ENCODE results near the gene ZFPL1. TPM values are rescaled to one million over a fixed set of nuclear protein-coding genes. Genes with fewer than 3 reads are reported as not detected.
A peak's percentile ranks its signal among the peaks of the same experiment; 100 is the strongest.

The ZFPL1 gene
- 10 to 100 TPM; 35.7 to 42.0 (median 40.6) TPM for total RNA-seq

GRCh38 chr11:65083834-65084597 is at the start of gene ZFPL1, which contains the start of gene CDCA5:
ZFPL1 (plus strand) TSS chr11:65084222; CDS start chr11:65084699, 477 bp downstream.
CDCA5 (minus strand) TSS chr11:65084040; CDS start chr11:65083978, 62 bp downstream.
- peak within 1 kb of the TSS; percentile 71 to 95 (median 81) for H3K4me3 ChIP-seq
- peak within 1 kb of the TSS; percentile 90 to 98 (median 91) for H3K27ac ChIP-seq
- H3K4me1 ChIP-seq = peaks cover 12 to 18% of the 10 kb centered on the region in 2 donors
- intact Hi-C loops (cut with DNase I; ENCODE audit: low total_unique reads) (loop anchor here (1.0 to 5.0 kb wide), 7 partner anchors 12 to 1261 kb away; partner anchors contain the start of genes BRMS1, FAU, MRPL49 and SAC3D1), in situ Hi-C loops (cut with MboI; ENCODE audit: low sequenced_read_pairs in 4 of 4) (no loop called here)
- DNase-seq = peak; percentile 90 to 93
- H3K36me3 ChIP-seq = peaks cover 0 to 38% of the 10 kb centered on the region in 2 donors
- no peaks in the 10 kb centered on the region for H3K9me3 ChIP-seq
- no peaks in the 10 kb centered on the region for H3K27me3 ChIP-seq
- ATAC-seq = peak; percentile 98 to 99
- TF ChIP-seq CTCF (IDR thresholded peaks at IDR 0.05 in 4 of 5, conservative IDR thresholded peaks at IDR 0.05 in 1 of 5) (peak in 1 of 5 experiments; percentile 4), POLR2A (IDR thresholded peaks at IDR 0.05) (peak; percentile 12 to 52)

- in situ Hi-C loops (cut with MboI; ENCODE audit: low sequenced_read_pairs in 4 of 4) (no loop called here), intact Hi-C loops (cut with DNase I; ENCODE audit: low total_unique reads) (no loop called here)
- no peaks in the 10 kb centered on the region for H3K9me3 ChIP-seq
- peaks cover 0 to 53% of the 10 kb centered on the region in 2 donors for H3K36me3 ChIP-seq
- H3K4me3 ChIP-seq = no peak overlapping the region
- H3K4me1 ChIP-seq = no peaks in the 10 kb centered on the region
- TF ChIP-seq POLR2A (IDR thresholded peaks at IDR 0.05) (no peak), CTCF (IDR thresholded peaks at IDR 0.05 in 4 of 5, conservative IDR thresholded peaks at IDR 0.05 in 1 of 5) (no peak)
- H3K27me3 ChIP-seq = no peaks in the 10 kb centered on the region
- DNase-seq = no peak
- no peak overlapping the region for H3K27ac ChIP-seq
- ATAC-seq = no peak
Measured at GRCh38 chr11:65034423-65034822, 49.6 kb upstream of the ZFPL1 start.

- DNase-seq (no peak), ATAC-seq (no peak)
- Histone ChIP-seq H3K36me3 (peaks cover 0 to 53% of the 10 kb centered on the region in 2 donors), H3K4me3 (no peak overlapping the region), H3K27me3 (no peaks in the 10 kb centered on the region), H3K4me1 (peaks cover 5 to 6% of the 10 kb centered on the region in 2 donors), H3K27ac (no peak overlapping the region), H3K9me3 (no peaks in the 10 kb centered on the region)
- in situ Hi-C loops (cut with MboI; ENCODE audit: low sequenced_read_pairs in 4 of 4) = no loop called here
- TF ChIP-seq POLR2A (IDR thresholded peaks at IDR 0.05) (no peak), CTCF (IDR thresholded peaks at IDR 0.05 in 4 of 5, conservative IDR thresholded peaks at IDR 0.05 in 1 of 5) (no peak)
- intact Hi-C loops (cut with DNase I; ENCODE audit: low total_unique reads) = no loop called here
Measured at GRCh38 chr11:65035579-65035978, 48.4 kb upstream of the ZFPL1 start.

- ATAC-seq (no peak), DNase-seq (no peak)
- Histone ChIP-seq H3K4me3 (no peak overlapping the region), H3K36me3 (peaks cover 0 to 46% of the 10 kb centered on the region in 2 donors), H3K27ac (no peak overlapping the region), H3K4me1 (peaks cover 9 to 10% of the 10 kb centered on the region in 2 donors), H3K27me3 (no peaks in the 10 kb centered on the region), H3K9me3 (no peaks in the 10 kb centered on the region)
- intact Hi-C loops (cut with DNase I; ENCODE audit: low total_unique reads) (no loop called here), in situ Hi-C loops (cut with MboI; ENCODE audit: low sequenced_read_pairs in 4 of 4) (no loop called here)
- TF ChIP-seq POLR2A (IDR thresholded peaks at IDR 0.05) = no peak
- TF ChIP-seq CTCF (IDR thresholded peaks at IDR 0.05 in 4 of 5, conservative IDR thresholded peaks at IDR 0.05 in 1 of 5) = no peak
Measured at GRCh38 chr11:65036931-65037330, 47.1 kb upstream of the ZFPL1 start.
